Glutamatergic neuron (in vitro differentiated cells): ENCODE results near the gene MID1. TPM values are rescaled to one million over a fixed set of nuclear protein-coding genes. Genes with fewer than 3 reads are reported as not detected.

Source experiments
- DNase-seq: peaks from one replicate; pipeline ENCODE4 v3.0.0; 2022
- H3K27ac Mint-ChIP-seq: one replicate; pipeline ENCODE4 v1.8.0; 2020; ENCODE audit warnings: mild to moderate bottlenecking, mixed read lengths, inconsistent platforms; ENCODE audit not compliant: unreplicated experiment
- H3K27me3 Mint-ChIP-seq: one replicate; pipeline ENCODE4 v1.8.0; 2020; ENCODE audit warnings: mild to moderate bottlenecking, moderate library complexity, mixed read lengths, inconsistent platforms; ENCODE audit not compliant: unreplicated experiment
- H3K36me3 Mint-ChIP-seq: one replicate; pipeline ENCODE4 v1.8.0; 2020; ENCODE audit warnings: mild to moderate bottlenecking, mixed read lengths, inconsistent platforms; ENCODE audit not compliant: unreplicated experiment
- H3K4me1 Mint-ChIP-seq: one replicate; pipeline ENCODE4 v1.8.0; 2020; ENCODE audit warnings: mild to moderate bottlenecking, low read depth, mixed read lengths, inconsistent platforms; ENCODE audit not compliant: unreplicated experiment
- H3K4me3 Mint-ChIP-seq: one replicate; pipeline ENCODE4 v1.8.0; 2020; ENCODE audit warnings: mild to moderate bottlenecking, mixed read lengths, inconsistent platforms; ENCODE audit not compliant: unreplicated experiment
- H3K9me3 Mint-ChIP-seq: one replicate; pipeline ENCODE4 v1.8.0; 2020; ENCODE audit warnings: mild to moderate bottlenecking, moderate library complexity, mixed read lengths, inconsistent platforms; ENCODE audit not compliant: unreplicated experiment
- total RNA-seq: library from RNA; stranded (reverse); fragmentation: NEBNext Ultra II Directional; extraction: Animal tissue kit (Norgen Biotek cat#: 25700); gene quantifications from one replicate; pipeline ENCODE4 v1.2.1, GENCODE V29; 2021; ENCODE audit not compliant: unreplicated experiment
- TF ChIP-seq, protein P1 (sequence below): fragments of 200-600 bp; sonication (generic); IDR thresholded peaks from one replicate; pipeline ENCODE4 v1.5.0; 2021; ENCODE audit not compliant: partially characterized antibody, unreplicated experiment

MID1 gene
- total RNA-seq, 1 donor from 2014 or later = 9.2 TPM

DNA sequence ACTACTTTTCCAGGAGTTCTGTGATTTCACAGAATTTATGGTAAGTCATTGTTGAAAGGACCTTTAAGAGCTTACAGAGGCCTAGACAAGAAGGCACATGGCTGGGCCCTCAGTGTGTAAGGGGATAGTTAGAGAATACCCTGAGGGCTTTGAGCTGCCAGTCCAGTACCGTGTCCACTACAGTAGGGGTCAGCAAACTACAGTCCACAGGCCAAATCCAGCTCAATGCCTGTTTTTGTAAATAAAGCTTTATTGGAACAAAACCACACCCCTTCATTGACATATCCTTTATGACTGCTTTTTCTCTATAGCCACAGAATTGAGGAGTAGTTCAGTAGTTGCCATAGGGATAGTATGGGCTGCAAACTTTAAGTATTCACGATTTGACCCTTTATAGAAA, 176.2 kb downstream of the MID1 start:
- no peak overlapping the region for H3K4me3 Mint-ChIP-seq
- H3K27ac Mint-ChIP-seq = no peak overlapping the region
- DNase-seq = no peak

DNA sequence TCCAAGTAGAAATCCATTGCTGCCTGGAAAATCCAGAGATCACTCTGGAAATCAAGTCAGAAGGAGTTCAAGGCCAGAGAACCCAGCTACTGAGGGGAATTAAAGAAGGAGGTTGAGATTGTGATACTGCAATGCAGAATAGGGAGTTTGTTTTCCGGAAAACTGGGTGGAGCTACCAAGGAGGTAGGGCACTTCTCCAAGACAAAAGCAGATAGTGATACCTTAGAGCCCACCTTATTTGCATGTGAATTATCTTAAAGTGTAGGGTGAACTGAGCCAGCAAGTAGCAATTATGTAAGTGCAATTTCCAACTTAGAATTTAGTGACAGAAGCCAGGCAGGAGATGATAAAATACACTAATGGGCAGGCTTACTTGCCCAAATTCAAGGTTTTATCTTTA, 178.9 kb downstream of the MID1 start:
- TF ChIP-seq, protein P1, sequence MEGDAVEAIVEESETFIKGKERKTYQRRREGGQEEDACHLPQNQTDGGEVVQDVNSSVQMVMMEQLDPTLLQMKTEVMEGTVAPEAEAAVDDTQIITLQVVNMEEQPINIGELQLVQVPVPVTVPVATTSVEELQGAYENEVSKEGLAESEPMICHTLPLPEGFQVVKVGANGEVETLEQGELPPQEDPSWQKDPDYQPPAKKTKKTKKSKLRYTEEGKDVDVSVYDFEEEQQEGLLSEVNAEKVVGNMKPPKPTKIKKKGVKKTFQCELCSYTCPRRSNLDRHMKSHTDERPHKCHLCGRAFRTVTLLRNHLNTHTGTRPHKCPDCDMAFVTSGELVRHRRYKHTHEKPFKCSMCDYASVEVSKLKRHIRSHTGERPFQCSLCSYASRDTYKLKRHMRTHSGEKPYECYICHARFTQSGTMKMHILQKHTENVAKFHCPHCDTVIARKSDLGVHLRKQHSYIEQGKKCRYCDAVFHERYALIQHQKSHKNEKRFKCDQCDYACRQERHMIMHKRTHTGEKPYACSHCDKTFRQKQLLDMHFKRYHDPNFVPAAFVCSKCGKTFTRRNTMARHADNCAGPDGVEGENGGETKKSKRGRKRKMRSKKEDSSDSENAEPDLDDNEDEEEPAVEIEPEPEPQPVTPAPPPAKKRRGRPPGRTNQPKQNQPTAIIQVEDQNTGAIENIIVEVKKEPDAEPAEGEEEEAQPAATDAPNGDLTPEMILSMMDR = no peak

More for the DNA sequence above, 176.2 kb downstream of the MID1 start:
- Mint-ChIP-seq H3K4me1 (no peaks in the 10 kb centered on the region), H3K9me3 (no peaks in the 10 kb centered on the region), H3K27me3 (peaks cover 2% of the 10 kb centered on the region), H3K36me3 (no peaks in the 10 kb centered on the region)
- TF ChIP-seq, protein P1 = no peak

DNA sequence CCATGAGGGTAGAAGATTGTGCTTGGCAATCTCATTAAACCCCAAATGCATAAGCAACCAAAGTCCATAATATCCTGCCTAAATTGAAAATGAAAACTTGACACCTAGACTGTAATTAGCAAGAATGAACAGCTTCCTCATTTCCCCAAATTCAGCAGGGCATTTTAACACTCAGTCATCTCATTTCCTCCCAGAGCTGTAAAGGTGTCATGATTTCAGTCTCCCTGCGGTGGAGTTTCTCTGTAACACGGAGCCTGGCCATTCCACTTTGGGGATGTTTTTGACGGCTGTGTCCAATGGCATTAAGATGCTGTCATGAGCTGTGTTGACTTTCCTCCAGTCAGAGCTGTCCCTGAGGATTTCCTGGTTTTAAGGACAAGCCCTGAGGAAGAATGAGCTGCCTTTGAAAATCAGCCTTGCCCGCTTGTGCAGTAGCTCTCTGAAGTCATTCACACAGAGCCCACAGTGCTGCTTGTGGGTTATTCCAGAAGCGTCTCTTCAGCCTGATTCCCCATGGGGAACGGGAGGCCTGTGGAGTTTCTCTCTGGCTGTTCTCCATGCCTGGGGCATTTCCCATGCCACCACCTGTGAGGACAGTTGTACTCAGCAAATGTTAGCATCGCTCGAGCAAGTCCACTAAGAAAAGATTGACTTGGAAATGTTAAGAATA, 187.0 kb downstream of the MID1 start:
- Mint-ChIP-seq H3K9me3 (peaks cover 2% of the 10 kb centered on the region), H3K27me3 (no peaks in the 10 kb centered on the region), H3K27ac (no peak overlapping the region), H3K4me1 (peaks cover 2% of the 10 kb centered on the region), H3K36me3 (no peaks in the 10 kb centered on the region), H3K4me3 (no peak overlapping the region)
- TF ChIP-seq, protein P1 = no peak
- DNase-seq = peak; percentile 12

More for the DNA sequence above, 178.9 kb downstream of the MID1 start:
- Mint-ChIP-seq H3K27me3 (peaks cover 2% of the 10 kb centered on the region), H3K36me3 (no peaks in the 10 kb centered on the region), H3K9me3 (no peaks in the 10 kb centered on the region), H3K4me1 (no peaks in the 10 kb centered on the region), H3K27ac (no peak overlapping the region), H3K4me3 (no peak overlapping the region)
- DNase-seq = no peak

DNA sequence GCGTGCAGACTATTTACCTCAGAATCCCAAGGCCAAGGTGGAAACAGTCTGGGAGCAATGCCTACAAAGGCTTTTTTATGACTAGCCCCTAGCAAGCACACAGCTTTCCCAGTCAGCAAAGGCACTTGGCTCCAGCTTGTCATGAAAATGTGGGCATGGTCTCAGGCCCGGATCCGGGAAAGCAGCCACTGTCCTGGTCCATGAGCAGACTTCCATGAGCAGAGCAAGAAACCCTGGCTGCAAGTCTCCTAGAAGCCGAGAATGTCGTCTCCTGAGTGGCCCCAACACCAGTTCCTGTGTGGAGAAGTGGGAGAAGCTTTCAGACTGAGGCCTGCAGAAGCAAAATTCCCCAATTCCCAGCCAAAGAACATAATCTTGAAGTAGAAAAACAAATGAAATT, 190.5 kb downstream of the MID1 start:
- Mint-ChIP-seq H3K4me1 (peaks cover 2% of the 10 kb centered on the region), H3K9me3 (peaks cover 2% of the 10 kb centered on the region), H3K27ac (no peak overlapping the region), H3K4me3 (no peak overlapping the region), H3K36me3 (no peaks in the 10 kb centered on the region), H3K27me3 (no peaks in the 10 kb centered on the region)
- TF ChIP-seq, protein P1 = no peak
- no peak for DNase-seq

DNA sequence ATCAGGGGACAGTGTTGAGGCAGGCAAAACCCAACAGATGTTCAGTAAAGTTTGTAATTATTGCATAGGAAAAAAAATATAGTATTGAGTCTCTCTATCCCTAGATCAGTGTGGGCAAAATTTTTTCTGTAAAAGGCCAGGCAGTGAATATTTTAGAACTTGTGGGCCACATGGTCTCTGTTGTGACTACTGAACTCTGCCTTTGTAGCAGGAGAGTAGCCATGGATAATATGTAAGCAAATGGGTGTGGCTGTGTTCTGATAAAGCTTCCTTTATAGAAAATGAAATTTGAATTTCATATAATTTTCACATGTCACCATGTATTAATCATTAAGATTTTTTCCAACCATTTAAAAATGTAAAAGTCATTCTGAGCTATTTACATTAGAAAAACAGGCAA, 193.1 kb downstream of the MID1 start:
- H3K9me3 Mint-ChIP-seq = peaks cover 2% of the 10 kb centered on the region
- H3K4me1 Mint-ChIP-seq = no peaks in the 10 kb centered on the region
- TF ChIP-seq, protein P1 = no peak
- no peak for DNase-seq
- no peaks in the 10 kb centered on the region for H3K36me3 Mint-ChIP-seq
- no peak overlapping the region for H3K4me3 Mint-ChIP-seq
- H3K27ac Mint-ChIP-seq = no peak overlapping the region
- no peaks in the 10 kb centered on the region for H3K27me3 Mint-ChIP-seq
